NK-92 treated with Interleukin-12 subunit alpha and Interleukin-12 subunit beta, amount 100 ng/mL, for 24 hours (cell line): ENCODE measurements around the gene TMEM121B.
"Not testable (repeated sequence)": the region's sequence is repeated elsewhere in the genome, so short reads cannot be mapped to it uniquely, and the experiment has no call there.

Experiments used
- DNase-seq: peaks from one replicate; lab custom pipeline; 2025; lab: John Stamatoyannopoulos, UW

The TMEM121B gene

DNA sequence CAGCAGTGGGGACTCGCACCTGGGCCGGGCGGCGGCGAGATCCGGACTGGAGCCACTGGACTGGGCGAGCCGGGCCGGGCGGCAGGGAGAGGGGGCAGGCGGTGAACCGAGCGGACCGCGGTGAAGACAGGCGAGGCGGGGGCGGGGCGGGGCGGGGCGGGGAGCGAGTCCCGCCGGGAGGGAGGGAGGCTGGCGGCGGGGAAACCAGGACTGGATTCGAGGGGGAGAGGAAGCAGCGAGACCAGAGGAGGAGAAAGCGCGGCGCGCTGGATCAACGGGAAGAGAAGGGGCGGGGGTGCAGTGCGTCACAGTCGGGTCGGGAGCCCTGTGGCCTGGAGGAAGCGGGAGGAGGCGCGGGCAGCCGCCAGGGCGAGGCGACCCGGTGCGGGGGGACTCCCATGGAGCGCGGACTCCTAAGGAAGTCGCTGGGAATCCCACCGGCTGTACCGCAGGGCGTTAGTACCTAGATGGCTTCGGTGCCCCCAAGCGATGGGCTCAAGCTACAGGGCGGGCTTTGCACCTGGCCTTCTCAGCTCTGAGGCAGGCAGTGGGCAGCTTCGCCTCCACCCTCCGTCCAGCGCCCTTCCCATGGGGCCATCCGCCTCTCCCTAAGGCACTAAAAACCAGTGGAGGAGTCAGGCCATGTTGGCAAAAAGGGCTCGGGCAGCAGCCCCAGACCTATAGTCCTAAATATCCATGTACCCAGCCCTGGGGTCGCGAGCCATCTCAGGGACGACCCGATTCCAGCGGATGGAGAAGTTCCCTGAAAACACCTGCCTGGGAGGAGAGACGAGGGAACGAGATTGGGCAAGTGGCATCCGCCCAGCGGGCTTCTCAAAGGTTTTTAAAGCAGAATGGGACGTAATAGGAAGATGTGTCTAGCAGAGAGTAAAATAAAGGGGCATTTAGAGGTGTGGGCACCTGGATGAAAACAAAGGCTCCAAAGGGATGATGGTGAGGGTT lies at the start of gene TMEM121B:
TSS of gene TMEM121B (minus strand) at position 128 of the 963 bp plus-strand sequence. CDS start 233 bp downstream, outside the sequence.
- DNase-seq, result no peak

DNA sequence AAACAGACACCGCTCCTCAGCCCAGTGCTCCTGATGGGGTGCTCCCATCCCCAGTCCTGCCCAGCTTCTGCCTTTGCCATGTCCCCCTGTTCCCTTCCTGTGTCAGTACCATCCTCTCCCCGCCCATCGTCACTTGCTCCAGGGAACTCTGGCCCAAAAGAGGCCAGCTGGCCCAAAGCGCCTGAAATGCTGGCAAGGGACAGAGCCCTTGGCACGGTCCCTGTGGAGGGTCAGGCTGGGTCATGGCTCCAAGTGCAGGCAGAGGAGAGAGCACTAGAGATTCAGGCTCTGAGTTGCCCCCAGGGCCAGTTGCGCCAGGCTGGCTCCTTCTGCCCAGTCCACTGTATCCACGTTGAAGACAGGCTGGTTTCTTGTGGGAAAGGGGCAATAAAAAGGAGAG lies 46.3 kb upstream of the TMEM121B start:
- no peak for DNase-seq

DNA sequence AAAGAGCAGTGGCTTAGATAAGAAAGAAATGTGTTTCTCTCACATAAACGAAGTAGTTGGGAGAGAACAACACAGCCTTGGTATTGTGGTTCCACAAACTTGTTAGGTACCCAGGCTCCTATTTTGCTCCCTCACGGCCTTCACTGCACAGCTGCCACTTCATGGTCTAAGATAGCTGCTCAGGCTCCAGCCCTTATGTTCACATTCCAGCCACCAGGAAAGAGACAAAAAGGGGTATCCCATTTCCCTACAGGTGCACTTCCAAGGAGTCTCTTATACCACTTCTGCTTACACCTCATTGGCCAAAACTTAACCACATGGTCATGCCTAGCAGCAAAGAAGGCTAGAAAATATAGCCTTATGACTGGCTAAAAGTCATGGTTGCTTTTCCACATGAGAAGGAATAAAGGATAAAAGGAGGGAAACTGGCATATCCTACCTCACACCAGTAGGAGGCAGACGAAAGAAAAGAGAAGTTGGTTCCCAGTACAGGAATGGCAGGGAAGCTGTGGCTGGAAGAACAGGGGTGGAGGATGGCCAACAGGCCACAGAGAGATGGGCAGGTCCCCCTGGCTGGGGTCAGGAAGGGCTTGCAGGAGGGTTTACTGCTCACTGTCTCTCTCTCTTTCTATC lies 43.3 kb upstream of the TMEM121B start:
- DNase-seq, result no peak

GRCh38 chr22:17162731-17163130 lies 41.6 kb upstream of the TMEM121B start:
- DNase-seq, result no peak

DNA sequence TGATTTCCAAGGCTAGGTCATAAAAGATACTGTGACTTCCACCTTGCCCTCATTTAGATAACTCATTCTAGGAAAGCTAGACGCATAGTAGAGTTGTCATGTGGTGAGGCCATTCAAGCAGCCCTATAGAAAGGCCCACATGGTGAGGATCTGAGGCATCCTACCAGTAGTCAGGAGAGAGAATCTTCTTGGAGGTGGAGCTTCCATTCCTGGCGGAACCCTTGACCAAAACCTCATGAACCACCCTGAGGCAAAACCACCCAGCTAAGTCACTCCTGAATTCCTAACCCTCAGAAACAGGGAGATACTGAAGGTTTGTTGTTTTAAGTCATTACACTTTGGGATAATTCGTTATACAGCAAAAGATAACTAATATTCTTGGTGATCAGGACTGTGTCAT lies 40.8 kb upstream of the TMEM121B start:
- no peak for DNase-seq

- no peak for DNase-seq
Observed at GRCh38 chr22:17159504-17159951, 38.4 kb upstream of the TMEM121B start.

DNA sequence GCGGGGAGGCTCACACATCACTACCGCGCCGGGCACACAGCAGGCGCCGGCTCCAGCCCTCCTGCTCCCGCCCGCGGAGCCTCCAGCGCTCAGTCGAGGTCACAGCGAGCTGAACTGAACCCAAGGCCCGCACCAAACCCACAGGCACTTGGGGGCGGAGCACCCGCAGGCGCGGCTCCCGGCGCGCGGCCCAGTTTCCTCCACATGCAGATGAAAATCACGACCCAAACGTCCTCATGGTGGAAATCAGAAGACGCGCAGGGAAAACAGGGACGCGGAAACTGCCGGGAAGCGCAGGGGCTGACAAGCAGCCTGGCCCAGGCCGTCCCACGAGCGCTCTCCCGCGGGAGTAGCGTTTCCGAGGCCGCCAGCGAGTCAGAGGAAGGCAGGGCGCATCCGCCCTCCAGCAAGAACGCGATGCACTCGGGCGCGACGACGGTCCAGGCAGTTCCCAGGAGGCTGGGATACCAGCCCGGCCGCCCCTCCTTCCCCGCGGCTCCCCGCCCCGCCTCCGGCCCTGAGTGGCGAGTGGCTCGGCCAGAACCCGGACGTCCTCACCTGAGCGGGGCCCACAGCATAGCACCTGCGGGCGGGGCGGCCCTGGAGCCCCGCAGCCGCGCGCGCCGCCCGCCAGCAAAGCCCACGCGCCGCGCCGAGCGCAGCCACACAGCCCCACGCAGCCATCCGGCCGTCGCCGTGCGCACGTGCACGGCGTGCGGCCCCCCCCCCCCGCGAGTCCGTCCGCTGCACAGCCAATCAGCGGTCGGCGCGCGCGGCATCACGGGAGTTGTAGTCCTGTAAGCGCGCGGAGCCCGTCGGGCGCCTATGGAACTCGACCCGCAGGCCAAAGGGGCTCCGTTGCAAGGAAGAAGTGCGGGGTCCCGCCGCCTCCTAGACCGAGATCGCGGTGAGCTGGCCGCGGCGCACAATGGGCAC lies 37.7 kb upstream of the TMEM121B start, which contains the start of gene HDHD5:
TSS of gene HDHD5 (minus strand) at position 710 of the 936 bp plus-strand sequence. CDS start at position 684, 26 bp downstream.
- DNase-seq, result peak; percentile 85

GRCh38 chr22:17158176-17158567 lies 37.0 kb upstream of the TMEM121B start:
- no peak for DNase-seq

- no peak for DNase-seq
Observed at GRCh38 chr22:17157714-17158113, 36.6 kb upstream of the TMEM121B start.

DNA sequence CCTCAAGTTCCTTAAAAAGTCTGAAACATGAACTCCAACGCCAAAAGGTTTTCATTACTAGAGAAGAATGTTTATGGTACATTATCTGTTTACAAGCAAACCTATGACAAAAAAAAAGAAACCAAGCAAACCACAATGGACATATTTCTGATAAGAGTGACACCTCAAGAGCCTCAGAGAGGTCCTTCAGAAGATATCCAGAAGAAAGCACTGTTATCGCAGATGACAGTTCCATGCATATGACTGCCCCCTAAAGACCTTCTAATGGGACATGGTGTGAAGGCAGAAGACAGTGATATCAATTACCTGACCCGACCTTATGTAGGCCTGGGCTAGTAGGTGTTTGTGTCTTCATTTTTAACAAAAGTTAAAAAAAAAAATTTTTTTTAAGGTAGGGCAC lies 34.8 kb upstream of the TMEM121B start:
- DNase-seq, result no peak

- no peak for DNase-seq
Observed at GRCh38 chr22:17152971-17153370, 31.8 kb upstream of the TMEM121B start.

GRCh38 chr22:17152340-17152739 lies 31.2 kb upstream of the TMEM121B start:
- DNase-seq, result no peak

- DNase-seq, result no peak
Observed at GRCh38 chr22:17149076-17149815, 28.1 kb upstream of the TMEM121B start.

DNA sequence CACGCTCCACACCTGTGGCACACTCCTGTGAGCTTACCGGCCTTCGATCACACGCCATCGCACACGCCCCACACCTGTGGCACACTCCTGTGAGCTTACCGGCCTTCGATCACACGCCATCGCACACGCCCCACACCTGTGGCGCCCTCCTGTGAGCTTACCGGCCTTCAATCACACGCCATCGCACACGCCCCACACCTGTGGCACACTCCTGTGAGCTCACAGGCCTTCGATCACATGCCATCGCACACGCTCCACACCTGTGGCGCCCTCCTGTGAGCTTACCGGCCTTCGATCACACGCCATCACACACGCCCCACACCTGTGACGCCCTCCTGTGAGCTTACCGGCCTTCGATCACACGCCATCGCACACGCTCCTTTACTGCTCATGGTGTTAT lies 26.3 kb upstream of the TMEM121B start:
- DNase-seq, result not testable (repeated sequence)

DNA sequence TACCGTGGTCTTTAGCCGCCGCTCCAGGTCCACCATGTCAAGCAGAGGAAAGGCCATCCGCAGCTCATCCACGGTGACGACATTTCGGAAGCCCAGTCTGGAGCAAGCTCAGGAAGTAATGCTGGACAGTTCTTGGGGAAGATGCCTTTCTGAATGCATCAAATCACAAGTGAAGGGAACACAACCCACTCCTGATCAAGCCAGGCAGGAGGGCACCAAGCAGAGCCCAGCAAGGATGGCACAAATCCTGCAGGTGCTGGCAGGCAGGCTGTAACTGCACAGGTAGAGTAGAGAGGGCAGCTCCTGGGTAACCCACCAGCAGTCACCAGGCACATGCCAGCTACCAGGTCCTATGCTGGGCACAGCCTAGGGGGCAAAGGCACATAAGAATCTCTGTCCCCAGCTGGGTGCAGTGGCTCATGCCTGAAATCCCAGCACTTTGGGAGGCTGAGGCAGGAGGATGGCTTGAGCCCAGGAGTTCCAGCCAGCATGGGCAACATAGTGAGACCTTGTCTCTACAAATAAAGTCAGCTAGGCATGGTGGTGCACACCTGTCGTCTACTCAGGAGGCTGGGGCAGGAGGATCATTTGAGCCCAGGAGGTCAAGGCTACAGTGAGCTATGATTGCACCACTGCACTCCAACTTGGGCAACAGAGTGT lies 24.0 kb upstream of the TMEM121B start:
- DNase-seq, result no peak

DNA sequence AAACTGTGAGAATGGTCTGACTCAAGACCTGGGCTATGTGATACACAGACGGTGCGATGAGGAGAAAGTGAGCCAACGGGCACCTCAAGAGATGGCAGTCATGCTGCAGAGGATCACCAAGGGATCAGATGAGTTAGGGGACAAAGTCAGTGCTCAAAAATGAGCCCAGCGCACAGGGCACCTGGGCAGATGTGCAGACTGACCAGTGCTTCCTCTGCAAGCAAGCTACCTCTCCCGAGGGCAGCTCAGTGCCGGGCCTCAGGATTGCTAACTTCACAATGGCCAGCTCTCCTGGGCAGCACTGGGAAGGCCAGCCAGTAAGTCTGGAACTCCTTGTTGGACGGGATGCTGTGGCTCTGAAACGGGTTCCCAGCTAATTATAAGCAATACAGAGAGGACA lies 22.7 kb upstream of the TMEM121B start:
- DNase-seq, result no peak

DNA sequence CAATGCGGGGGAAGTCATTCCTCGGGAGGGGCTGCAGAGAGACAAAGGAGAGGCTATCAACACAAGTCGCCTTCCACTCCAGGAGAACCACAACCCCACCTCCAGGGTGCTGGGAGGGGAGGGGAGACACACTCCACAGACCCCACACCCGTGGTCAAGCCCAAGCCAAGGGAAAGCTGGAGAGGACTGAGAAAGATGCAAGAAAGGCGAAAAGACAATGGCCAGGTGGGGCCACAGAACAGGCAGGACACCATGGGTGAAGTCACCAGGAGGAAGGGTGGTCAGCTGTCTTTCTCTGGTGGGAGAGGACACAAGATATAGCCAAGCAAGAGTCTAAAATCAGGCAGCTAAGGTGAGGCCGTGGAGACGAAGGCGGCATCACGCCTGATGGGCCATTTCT lies 21.9 kb upstream of the TMEM121B start:
- no peak for DNase-seq

GRCh38 chr22:17140826-17141766 lies 19.9 kb upstream of the TMEM121B start:
- DNase-seq, result no peak

DNA sequence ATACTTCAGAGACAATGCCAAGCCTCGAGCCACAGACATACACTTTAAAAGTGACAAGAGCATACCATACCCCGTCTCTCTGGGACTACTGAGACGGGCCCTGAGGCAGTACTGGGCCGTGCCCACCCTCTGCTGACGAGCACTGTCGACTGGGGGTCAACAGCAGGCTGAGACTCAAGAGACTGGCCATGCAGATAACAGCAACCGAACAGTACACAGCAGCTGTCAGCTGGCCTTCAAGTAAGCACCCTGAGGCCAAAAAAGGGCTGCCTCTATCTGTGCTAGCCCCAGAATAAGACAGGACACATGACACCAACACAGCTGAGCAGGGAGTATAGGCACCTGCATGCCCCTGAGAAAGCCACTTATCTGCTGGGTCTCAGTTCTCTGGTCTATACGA lies 18.9 kb upstream of the TMEM121B start:
- DNase-seq, result no peak

DNA sequence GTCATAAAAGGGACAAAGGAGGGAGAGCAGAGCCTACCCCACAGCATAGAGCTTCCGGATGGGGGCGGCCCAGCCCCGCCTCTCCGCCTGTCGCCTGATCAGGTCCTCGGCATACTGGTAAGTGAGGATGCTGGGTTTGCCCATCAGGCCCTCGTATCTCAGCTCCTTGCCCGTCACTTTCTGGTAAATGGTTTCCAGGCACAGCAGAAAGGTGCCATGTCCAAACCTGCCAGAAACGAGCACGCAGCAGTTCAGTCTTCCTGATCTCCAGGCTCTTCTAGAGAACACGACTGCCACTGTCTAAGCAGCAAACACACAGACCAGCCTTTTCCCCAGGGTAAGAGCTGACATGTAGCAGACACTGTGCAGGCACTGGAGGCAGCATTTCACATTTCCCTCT lies 17.4 kb upstream of the TMEM121B start:
- no peak for DNase-seq
